Thoracic aorta endothelial cell (primary cell): Measurements from ENCODE around the gene CASP8. TPM values are rescaled to one million over a fixed set of nuclear protein-coding genes. Genes with fewer than 3 reads are reported as not detected.

Source experiments
- small RNA-seq: library from RNA; depleted of rRNA; stranded (forward); fragments of <200 nt; gene quantifications from one replicate; pipeline ENCODE3, GENCODE V24; 2012
- total RNA-seq: library from RNA; depleted of rRNA; stranded (reverse); fragments of >200 nt; gene quantifications from 2 replicates; pipeline ENCODE4 v1.2.3, GENCODE V29; 2012

Gene CASP8
- 16.2 and 17.2 TPM in 2 replicates for total RNA-seq

DNA sequence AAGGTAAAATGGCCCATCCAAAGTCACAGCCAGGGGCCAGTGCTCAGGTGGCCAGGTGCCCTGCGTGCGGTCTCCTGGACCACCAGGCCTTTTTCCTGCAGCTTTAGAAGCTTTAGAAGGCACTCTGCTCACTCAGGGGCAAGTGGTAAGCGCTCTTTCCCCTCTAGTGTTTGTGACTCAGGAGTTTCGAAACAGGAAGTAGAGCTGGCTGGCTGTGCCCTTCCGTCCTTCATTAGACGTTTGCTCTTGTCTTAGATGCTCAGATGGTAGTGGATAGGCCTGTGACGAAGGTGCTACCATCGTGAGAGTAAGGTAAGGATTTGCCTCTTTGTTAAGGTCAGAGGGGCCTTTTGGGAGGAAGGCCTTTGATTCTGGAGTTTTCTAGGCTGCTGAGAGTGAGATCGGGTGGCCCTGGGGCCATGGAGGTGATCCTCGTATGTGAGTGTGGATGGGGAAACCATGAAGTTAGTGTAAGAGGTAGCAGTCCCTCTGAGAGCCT lies at the start of gene CASP8:
TSS of gene CASP8 (plus strand) at position 235 of the 499 bp plus-strand sequence. CDS start 5,951 bp downstream, outside the sequence.

Small RNA genes lying within 50 kb of the gene (small RNA-seq; reads per million reads assigned to genes)
- gene MTND4LP13 = 1.8 reads per million, percentile 44 among the genes with 10 or more reads in this experiment

Other genes starting within 250 kb of the CASP8 start
- gene HYCC2, start 188.9 kb upstream of the CASP8 start, total RNA-seq = 26.3 and 31.5 TPM in 2 replicates
- gene NDUFB3, start 188.5 kb upstream of the CASP8 start, total RNA-seq = 81.8 and 94.8 TPM in 2 replicates
- gene CFLAR, start 144.4 kb upstream of the CASP8 start, total RNA-seq = 385 and 532 TPM in 2 replicates
- gene CASP10, start 77.4 kb upstream of the CASP8 start, total RNA-seq = 38.4 and 53.3 TPM in 2 replicates
- 0.93 and 2.3 TPM in 2 replicates for gene FLACC1, start 96.8 kb downstream of the CASP8 start, total RNA-seq
- 43.2 and 48.5 TPM in 2 replicates for gene TRAK2, start 190.9 kb downstream of the CASP8 start, total RNA-seq
- gene STRADB, start 191.2 kb downstream of the CASP8 start, total RNA-seq = 28.6 and 39.9 TPM in 2 replicates